Right cardiac atrium (tissue), 5 donors: Measurements from ENCODE around the gene EFHC1. TPM values are rescaled to one million over a fixed set of nuclear protein-coding genes. Genes with fewer than 3 reads are reported as not detected.
A peak's percentile ranks its signal among the peaks of the same experiment; 100 is the strongest.

Experiments
- ATAC-seq, 2 donors: fragments of 200-7000 bp; cut with Tn5 transposase; one replicate each; pipeline versions ENCODE4 v1.8.0 to v1.9.1; 2020; ENCODE audit warnings: moderate library complexity in 2 of 2, mild to moderate bottlenecking in 1 of 2
- DNase-seq, 3 donors: peaks; one replicate each; pipeline ENCODE4 v3.0.0-alpha.2; 2020
- H3K27ac ChIP-seq: one replicate; pipeline ENCODE4 v1.5.1; 2013; ENCODE audit warnings: mild to moderate bottlenecking, low read length, control low read depth, moderate library complexity
- H3K27me3 ChIP-seq: one replicate; pipeline ENCODE4 v1.6.1; 2013; ENCODE audit not compliant: control insufficient read depth, insufficient read depth
- H3K4me1 ChIP-seq: one replicate; pipeline ENCODE4 v1.6.1; 2013; ENCODE audit warnings: low read length; ENCODE audit not compliant: control insufficient read depth, insufficient read depth
- H3K4me3 ChIP-seq: one replicate; pipeline ENCODE4 v1.5.1; 2013; ENCODE audit warnings: low read length, control low read depth
- H3K9me3 ChIP-seq: one replicate; pipeline ENCODE4 v1.6.1; 2013; ENCODE audit warnings: low read length; ENCODE audit not compliant: control insufficient read depth
- WGBS: extraction: QIAGEN DNeasy Blood & Tissue Kit; methylation state at CpG from one replicate; pipeline ENCODE4 v1.1.7; 2013; 5-methylcytosine and 5-hydroxymethylcytosine counted together
- intact Hi-C, 4 donors: fragments of 100-400 bp; cut with DNase I; formaldehyde crosslinking; loops; one replicate each; pipeline versions ENCODE4 v1.11.0 to v1.14.0; 2022 to 2023
- polyA plus RNA-seq: library from polyadenylated mRNA; stranded (reverse); fragments of 200-250 nt; gene quantifications from one replicate; pipeline ENCODE4 v1.2.3, GENCODE V29; 2013
- total RNA-seq, 4 donors: library from RNA; stranded (reverse); fragmentation: NEBNext Ultra II Directional; extraction: Animal tissue kit (Norgen Biotek cat#: 25700); gene quantifications; one replicate each; pipeline ENCODE4 v1.2.1, GENCODE V29; 2021
- donor health status: healthy with polysubstance abuse.
- donor health status: DM: no; HTN: yes; CAD: no.
- donor health status: DM: no; HTN: no; CAD: no.
- donor health status: DM: no; HTN: yes; CAD: no; lungs with severe emphysema.
- donor health status: DM: yes; HTN: yes; CAD: no.

The EFHC1 gene
- total and polyA plus RNA-seq, 5 donors: 4.9 to 10.5 (median 10.0) TPM

DNA sequence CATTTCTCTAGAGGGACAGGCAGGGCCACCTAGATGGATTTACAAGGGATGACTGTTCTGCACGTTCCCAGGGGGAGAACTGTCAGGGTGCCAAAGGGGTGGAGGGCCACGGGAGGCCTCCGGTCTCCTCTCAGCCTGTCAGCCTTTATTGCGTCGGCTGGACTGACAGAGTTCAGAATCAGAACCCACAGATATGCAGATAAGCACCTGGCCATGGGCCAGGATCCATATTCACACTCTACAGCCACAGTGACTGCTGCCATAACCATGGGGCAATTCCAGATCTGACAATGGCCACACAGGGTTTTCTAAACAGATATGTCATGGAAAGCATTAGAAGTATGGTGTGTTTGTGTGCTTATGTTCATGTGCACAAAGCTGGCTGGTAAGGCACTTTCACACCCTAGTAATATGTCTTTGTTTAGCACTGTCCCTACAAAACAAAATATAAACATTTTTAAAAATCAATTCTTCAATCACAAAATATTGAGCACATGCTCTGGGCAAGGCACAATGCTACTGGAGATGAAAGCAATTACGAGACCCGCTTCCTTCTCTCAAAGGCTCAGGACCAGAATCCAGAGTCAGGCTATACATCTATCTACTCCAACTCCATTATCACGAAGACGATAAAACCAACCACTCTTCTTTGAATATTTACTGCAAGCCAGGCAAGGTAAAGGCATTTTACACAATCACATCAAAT is 127.7 kb downstream of the EFHC1 start:
- Histone ChIP-seq H3K4me1 (peaks cover 53% of the 10 kb centered on the region), H3K4me3 (no peak overlapping the region), H3K27me3 (no peaks in the 10 kb centered on the region), H3K27ac (no peak overlapping the region), H3K9me3 (no peaks in the 10 kb centered on the region)
- peak in 1 of 3 donors; percentile 46 for DNase-seq
- intact Hi-C loops: no loop called here
- 61% methylated on average over 9 of the region's 9 CpGs for WGBS
- no peak for ATAC-seq

DNA sequence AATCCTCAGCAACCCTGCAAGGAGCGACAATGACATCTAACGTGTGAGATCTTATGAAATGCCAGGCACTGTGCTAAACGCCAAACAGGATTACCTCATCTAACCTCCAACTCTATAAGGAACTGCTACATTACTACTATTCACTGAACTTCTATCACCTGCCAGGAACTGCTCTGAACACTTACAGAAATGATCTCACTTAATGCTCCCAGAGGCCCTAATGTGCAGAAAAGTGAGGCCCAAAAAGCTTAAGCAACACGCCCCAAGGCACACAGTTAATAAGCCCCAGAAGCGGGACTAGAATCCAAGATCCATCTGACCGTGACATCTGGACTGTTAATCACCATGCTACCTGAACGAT is 128.2 kb downstream of the EFHC1 start:
- H3K27ac ChIP-seq: no peak overlapping the region
- no peak for ATAC-seq
- H3K4me3 ChIP-seq: no peak overlapping the region
- peaks cover 53% of the 10 kb centered on the region for H3K4me1 ChIP-seq
- no peak for DNase-seq
- intact Hi-C loops: no loop called here
- H3K9me3 ChIP-seq: no peaks in the 10 kb centered on the region
- 76% methylated on average over 7 of the region's 7 CpGs for WGBS
- H3K27me3 ChIP-seq: no peaks in the 10 kb centered on the region

DNA sequence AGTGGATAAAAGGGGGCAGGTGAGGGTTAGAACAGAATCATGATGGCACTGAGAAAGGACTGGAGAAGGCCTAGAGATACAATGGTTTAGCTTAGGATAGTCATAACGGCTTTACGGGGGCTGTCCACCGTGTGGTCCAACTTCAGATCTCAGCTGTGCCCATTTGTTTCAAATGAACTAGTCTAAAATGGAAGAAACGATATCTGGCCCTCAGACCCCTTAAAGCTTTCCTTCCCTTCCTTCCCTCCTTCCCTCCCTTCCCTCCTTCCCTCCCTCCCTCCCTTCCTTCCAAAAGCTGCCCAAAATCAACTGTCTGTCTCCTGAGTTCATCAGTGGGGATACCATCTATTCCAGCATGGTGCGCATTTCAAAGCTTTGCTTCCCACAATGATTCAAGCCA is 128.9 kb downstream of the EFHC1 start:
- Histone ChIP-seq H3K4me1 (peaks cover 47% of the 10 kb centered on the region), H3K27me3 (no peaks in the 10 kb centered on the region), H3K27ac (no peak overlapping the region), H3K9me3 (no peaks in the 10 kb centered on the region), H3K4me3 (no peak overlapping the region)
- WGBS: 94% methylated on average over 5 of the region's 5 CpGs
- ATAC-seq (no peak), DNase-seq (no peak)
- intact Hi-C loops: no loop called here

DNA sequence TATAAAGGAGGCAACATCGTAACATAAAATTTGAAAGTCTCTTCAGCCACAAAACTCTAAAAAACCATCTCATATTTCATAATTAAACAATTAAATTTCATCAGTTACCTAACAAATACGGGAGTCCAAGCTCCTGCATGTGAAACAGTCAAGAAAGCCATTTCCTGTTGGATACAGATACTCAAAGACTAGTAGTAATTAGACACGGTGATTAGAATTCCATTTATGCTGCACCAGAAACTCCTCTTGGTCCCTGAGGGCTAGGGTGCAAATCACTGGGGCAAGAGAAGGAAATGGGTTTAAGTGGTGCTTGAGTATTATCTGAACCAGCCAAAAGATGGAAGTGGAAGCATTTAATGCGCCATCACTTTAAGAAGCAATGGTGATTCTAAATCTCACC is 129.3 kb downstream of the EFHC1 start:
- H3K27ac ChIP-seq: no peak overlapping the region
- no peaks in the 10 kb centered on the region for H3K27me3 ChIP-seq
- peaks cover 44% of the 10 kb centered on the region for H3K4me1 ChIP-seq
- no peak for DNase-seq
- no peak overlapping the region for H3K4me3 ChIP-seq
- 73% methylated on average over 4 of the region's 4 CpGs for whole genome bisulfite sequencing
- H3K9me3 ChIP-seq: no peaks in the 10 kb centered on the region
- intact Hi-C loops: no loop called here
- no peak for ATAC-seq

DNA sequence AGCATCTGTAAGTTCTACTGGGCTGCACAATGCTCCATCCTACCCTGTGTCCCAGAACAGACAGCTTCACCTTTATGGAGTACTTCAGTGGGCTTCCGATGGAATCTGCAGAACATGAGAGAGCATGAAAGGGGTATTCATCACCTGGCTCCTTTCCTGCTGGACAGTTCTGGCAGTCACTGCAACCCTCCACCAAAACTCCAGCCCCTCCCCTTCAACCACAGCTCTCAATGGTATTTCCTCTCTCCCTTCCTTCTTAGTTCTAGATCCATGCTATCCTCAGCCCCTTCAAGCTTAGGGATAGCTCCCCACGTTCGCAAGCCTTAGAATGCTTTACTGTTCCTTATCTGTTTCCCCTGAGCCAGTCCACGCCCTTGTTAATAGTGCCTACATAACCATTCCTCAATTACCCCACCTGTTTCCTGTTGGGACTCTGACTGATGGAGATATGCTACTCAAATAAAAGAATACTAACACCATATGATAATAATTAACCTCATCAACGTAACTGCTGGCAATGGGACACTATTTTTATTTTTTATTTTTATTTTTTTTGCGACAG is 130.0 kb downstream of the EFHC1 start:
- intact Hi-C loops: no loop called here
- H3K4me1 ChIP-seq: peaks cover 44% of the 10 kb centered on the region
- no peak overlapping the region for H3K27ac ChIP-seq
- H3K9me3 ChIP-seq: no peaks in the 10 kb centered on the region
- WGBS: 60% methylated on average over 6 of the region's 6 CpGs
- no peak overlapping the region for H3K4me3 ChIP-seq
- DNase-seq (no peak), ATAC-seq (peak in 1 of 2 donors; percentile 37)
- no peaks in the 10 kb centered on the region for H3K27me3 ChIP-seq

DNA sequence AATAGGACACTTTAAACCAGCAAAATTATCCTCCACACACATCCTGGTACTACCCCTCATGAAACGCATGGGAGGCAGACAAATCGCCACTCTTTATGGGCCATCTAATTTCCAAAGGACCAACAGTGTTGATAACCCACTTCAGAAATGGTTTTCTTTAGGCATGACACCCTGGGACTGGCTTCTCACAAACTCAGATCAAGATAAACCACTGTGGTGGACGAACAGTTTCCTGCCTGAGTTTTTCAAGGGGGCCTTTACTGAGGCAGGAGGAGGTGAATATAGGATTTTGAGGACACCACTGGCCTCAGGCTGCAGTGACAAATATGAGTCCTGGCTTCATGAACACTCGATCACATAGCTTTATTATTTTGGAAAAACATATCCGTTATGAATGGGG is 130.7 kb downstream of the EFHC1 start:
- H3K4me3 ChIP-seq: no peak overlapping the region
- peaks cover 39% of the 10 kb centered on the region for H3K4me1 ChIP-seq
- ATAC-seq (no peak), DNase-seq (no peak)
- H3K27ac ChIP-seq: no peak overlapping the region
- no peaks in the 10 kb centered on the region for H3K27me3 ChIP-seq
- WGBS: 74% methylated on average over 5 of the region's 5 CpGs
- intact Hi-C loops: no loop called here
- no peaks in the 10 kb centered on the region for H3K9me3 ChIP-seq

DNA sequence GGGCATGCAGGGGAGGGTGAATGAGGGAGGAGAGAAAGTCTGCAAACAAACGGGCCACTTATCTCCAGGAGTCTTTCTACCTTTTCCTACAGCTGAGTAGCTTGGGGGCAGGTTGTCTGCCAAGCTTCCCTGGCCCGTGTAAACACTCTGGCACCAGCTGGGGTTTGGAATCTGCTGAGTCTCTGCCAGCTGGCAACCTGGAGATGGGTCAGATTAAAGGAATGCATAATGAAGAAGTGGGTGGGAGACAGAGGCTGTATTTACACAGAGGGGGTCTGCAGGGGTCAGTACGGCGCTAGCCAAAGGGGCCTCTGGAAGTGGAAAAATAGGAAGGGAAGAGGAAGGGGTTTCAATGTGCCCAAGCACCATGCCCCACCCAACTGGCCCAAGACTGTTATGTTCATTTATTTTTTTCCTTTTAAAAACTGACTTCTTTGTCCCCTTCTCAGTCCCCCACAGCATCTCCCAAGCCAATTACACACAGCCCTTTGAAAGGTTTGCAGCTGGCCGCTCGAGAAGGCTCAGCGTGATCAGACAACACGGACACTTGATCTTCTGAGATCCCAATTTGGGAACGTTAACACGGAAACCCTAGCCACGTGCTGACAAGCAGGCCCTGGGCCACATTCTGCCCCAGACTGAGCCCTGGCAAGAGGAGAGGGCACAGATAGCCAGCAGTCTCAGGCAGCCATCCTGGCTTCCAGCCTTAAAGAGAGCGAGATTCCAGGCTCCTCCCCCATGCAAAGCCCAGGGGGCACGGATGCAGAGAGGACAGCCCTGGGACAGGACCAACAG is 131.5 kb downstream of the EFHC1 start:
- Histone ChIP-seq H3K4me1 (peaks cover 35% of the 10 kb centered on the region), H3K27me3 (no peaks in the 10 kb centered on the region), H3K9me3 (no peaks in the 10 kb centered on the region), H3K27ac (peak overlapping the region; percentile 19), H3K4me3 (no peak overlapping the region)
- ATAC-seq (peak; percentile 78 to 89), DNase-seq (peak; percentile 54 to 83 (median 79))
- 30% methylated on average over 13 of the region's 13 CpGs for WGBS
- intact Hi-C loops: no loop called here

DNA sequence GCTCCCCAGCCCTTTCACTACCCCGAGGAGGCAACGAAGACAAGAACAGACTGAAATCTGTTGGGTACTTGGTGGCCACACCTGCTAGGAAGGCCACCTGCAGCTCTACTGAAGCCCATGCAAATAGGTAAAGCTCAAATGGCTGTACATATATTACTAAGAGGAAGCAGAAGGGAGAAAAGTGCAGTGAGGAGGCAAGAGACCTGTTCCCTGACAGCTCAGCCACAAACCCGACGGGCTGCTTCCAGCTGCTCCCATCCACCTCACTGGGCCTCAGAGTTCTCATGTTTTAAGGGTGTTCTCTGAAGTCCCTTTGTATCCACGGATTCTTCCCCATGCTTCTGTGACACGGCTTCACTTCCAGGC is 132.1 kb downstream of the EFHC1 start:
- Histone ChIP-seq H3K9me3 (no peaks in the 10 kb centered on the region), H3K4me3 (no peak overlapping the region), H3K4me1 (peaks cover 31% of the 10 kb centered on the region), H3K27ac (peak overlapping the region; percentile 19), H3K27me3 (no peaks in the 10 kb centered on the region)
- intact Hi-C loops: no loop called here
- WGBS: 41% methylated on average over 6 of the region's 6 CpGs
- DNase-seq (no peak), ATAC-seq (no peak)

DNA sequence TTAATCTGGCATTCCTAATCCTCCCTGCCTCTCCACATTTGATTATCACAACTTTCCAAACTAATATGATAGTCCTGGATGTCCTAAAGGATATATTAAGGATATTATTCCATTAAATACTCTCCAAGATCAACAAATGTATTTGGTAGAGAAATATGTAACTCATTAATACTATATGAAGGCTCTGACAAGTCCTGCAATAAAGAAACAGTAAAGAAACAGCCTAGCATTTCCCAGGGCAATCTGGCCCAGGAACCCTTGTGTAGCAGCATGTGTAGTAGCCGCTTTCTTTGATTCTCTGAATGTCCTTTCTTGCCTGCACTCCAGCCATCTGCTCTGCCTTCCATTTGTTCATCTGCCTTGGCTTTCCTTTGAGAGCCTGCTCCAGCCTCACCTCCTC is 133.0 kb downstream of the EFHC1 start:
- H3K9me3 ChIP-seq: no peaks in the 10 kb centered on the region
- DNase-seq (no peak), ATAC-seq (no peak)
- H3K27ac ChIP-seq: no peak overlapping the region
- intact Hi-C loops: no loop called here
- no peak overlapping the region for H3K4me3 ChIP-seq
- WGBS: 98% methylated on average over 1 of the region's 1 CpG
- H3K27me3 ChIP-seq: no peaks in the 10 kb centered on the region
- peaks cover 33% of the 10 kb centered on the region for H3K4me1 ChIP-seq

DNA sequence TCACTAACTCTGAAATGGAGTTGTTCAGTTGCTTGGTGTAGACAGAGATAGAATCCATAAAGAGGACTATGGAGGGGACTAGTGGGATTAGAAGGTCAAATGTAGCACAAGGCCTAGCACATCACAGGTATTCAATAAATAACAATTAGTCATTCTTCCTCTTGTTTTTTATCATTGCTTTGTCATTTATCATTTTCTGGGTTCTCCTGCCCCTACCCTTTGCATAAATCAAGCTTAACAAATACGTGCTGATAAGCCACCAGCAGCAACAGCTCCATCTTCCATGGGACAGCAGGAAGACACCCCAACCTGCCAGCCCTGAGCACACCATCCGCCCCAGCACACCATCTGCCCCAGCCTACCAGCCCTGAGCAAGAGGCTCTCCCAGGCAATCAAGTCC is 133.6 kb downstream of the EFHC1 start:
- DNase-seq: no peak
- no peak overlapping the region for H3K4me3 ChIP-seq
- peaks cover 28% of the 10 kb centered on the region for H3K4me1 ChIP-seq
- WGBS: 85% methylated on average over 2 of the region's 2 CpGs
- no peaks in the 10 kb centered on the region for H3K27me3 ChIP-seq
- intact Hi-C loops: no loop called here
- no peak for ATAC-seq
- no peaks in the 10 kb centered on the region for H3K9me3 ChIP-seq
- no peak overlapping the region for H3K27ac ChIP-seq

DNA sequence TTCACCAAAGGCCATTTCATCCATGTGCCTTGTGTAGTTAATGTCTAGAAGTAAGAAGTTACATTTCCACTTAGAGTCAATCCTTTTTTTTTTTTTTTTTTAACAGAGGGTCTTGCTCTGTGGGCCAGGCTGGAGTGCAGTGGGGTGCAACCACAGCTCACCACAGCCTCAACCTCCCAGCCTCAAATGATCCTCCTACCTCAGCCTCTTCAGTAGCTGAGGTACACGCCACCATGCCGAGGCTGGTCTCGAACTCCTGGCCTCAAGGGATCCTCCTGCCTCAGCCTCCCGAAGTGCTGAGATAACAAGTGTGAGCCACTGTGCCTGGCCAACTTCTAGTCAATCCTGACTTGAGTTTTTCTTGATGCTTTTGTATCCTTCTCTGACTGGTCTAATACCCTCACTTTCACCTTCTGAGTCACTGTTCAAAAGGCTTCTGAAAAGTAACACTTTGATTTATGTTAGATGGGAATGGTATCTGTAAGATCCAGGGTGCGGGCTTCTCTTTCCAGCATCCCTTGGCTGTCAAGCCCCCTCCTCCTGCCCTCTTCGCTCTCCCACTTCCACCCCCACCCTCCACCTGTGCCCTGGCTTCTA is 134.6 kb downstream of the EFHC1 start:
- Histone ChIP-seq H3K4me3 (no peak overlapping the region), H3K27me3 (no peaks in the 10 kb centered on the region), H3K27ac (no peak overlapping the region), H3K4me1 (peaks cover 28% of the 10 kb centered on the region), H3K9me3 (no peaks in the 10 kb centered on the region)
- intact Hi-C loops: no loop called here
- DNase-seq (no peak), ATAC-seq (no peak)
- 92% methylated on average over 6 of the region's 6 CpGs for WGBS
